IgD-negative memory B cell (primary cell): ENCODE data around the gene KIAA1614. TPM values are rescaled to one million over a fixed set of nuclear protein-coding genes. Genes with fewer than 3 reads are reported as not detected.
"Not testable (repeated sequence)": the region's sequence is repeated elsewhere in the genome, so short reads cannot be mapped to it uniquely, and the experiment has no call there.

ENCODE experiments used
- H3K27ac Mint-ChIP-seq, 3 donors: one replicate each; pipeline ENCODE4 v1.8.0; 2020 to 2022; ENCODE audit warnings: mild to moderate bottlenecking in 3 of 3, mixed read lengths in 3 of 3, moderate library complexity in 1 of 3
- H3K27me3 Mint-ChIP-seq: one replicate; pipeline ENCODE4 v1.8.0; 2021; ENCODE audit warnings: mixed read lengths
- H3K36me3 Mint-ChIP-seq: one replicate; pipeline ENCODE4 v1.8.0; 2020; ENCODE audit warnings: mild to moderate bottlenecking, mixed read lengths
- H3K4me1 Mint-ChIP-seq, 3 donors: one replicate each; pipeline ENCODE4 v1.8.0; 2020 to 2022; ENCODE audit warnings: mixed read lengths in 3 of 3, mild to moderate bottlenecking in 1 of 3
- H3K4me3 Mint-ChIP-seq, 4 donors: one replicate each; pipeline ENCODE4 v1.8.0; 2020 to 2022; ENCODE audit warnings: mild to moderate bottlenecking in 4 of 4, mixed read lengths in 4 of 4, moderate library complexity in 3 of 4
- H3K9me3 Mint-ChIP-seq, 3 donors: one replicate each; pipeline ENCODE4 v1.8.0; 2020 to 2021; ENCODE audit warnings: mixed read lengths in 3 of 3, mild to moderate bottlenecking in 1 of 3
- polyA plus RNA-seq: library from polyadenylated mRNA; unstranded; fragments of 300-500 nt; fragmentation: Illumina TruSeq; gene quantifications from one replicate; pipeline ENCODE4 v1.2.3, GENCODE V29; 2021

Gene KIAA1614
- polyA plus RNA-seq, 1 donor from 2014 or later, result not detected

DNA sequence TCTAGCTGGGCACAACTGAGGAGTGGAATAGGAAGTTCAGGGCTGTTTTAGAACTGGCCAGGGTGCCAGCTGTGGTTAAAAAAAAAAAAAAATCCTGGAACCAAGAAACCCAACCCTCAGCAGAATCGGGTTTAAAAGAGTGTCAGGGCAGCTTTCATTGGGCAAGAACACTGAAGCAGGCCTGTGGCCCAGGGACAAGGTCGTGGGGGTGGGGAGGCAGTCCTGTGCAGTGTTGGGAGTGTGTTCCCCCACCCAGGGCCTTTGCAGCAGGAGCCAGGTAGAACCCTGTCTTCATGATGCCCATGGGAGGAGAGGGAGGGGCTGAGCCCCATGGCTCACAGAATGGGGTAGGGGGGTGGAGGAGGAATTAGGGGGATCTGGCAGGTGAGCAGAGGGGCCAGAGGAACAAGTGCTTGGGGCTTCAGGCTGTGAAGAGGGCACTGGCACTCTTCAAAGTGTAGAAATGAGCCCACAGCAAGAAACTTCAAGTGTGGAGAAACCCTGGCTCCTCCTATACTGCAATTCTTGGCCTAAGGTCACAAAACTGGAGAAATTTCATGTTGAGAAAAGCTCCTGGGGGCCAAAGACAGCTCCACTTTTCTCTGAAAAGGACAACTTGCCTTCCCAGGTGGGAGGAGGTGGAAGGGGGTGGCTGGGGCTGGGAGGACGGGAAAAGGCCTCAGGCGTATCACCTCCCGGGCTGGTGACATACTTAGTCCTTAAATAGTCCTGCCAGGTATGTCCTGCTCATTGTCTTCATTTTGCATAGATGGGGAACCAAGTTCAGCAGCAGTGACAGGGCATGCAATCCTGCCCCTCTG, 39.3 kb downstream of the KIAA1614 start:
- peak overlapping the region in 2 of 4 donors; percentile 17 to 20 for H3K4me3 Mint-ChIP-seq
- peaks cover 4 to 5% (median 5%) of the 10 kb centered on the region in 3 donors for H3K4me1 Mint-ChIP-seq
- H3K36me3 Mint-ChIP-seq, result peaks cover 6% of the 10 kb centered on the region
- H3K27me3 Mint-ChIP-seq, result no peaks in the 10 kb centered on the region
- no peak overlapping the region for H3K27ac Mint-ChIP-seq
- peaks cover 0 to under 1% (median 0%) of the 10 kb centered on the region in 3 donors for H3K9me3 Mint-ChIP-seq

DNA sequence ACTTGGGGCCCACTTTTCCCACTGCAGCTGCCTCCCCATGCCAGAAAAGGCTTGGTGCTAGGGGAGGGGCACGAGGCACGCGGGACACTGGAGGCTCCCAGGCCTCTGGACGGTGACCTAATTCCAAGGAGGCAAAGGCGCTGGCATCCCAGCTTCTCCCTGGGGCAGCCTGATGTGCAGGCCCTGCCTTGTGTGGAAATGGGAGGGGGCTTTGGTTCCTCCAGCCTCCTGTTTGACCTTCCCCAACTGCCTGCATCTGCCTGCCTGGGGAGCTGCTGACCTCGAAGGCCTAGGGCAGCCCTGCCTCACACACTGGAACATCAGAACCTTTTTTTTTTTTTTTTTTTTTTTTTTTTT, 39.9 kb downstream of the KIAA1614 start:
- H3K27ac Mint-ChIP-seq, result no peak overlapping the region
- no peaks in the 10 kb centered on the region for H3K27me3 Mint-ChIP-seq
- no peaks in the 10 kb centered on the region for H3K9me3 Mint-ChIP-seq
- H3K4me1 Mint-ChIP-seq, result peaks cover 4 to 5% (median 5%) of the 10 kb centered on the region in 3 donors
- peak overlapping the region in 1 of 4 donors; percentile 20 for H3K4me3 Mint-ChIP-seq
- peaks cover 6% of the 10 kb centered on the region for H3K36me3 Mint-ChIP-seq

- no peaks in the 10 kb centered on the region for H3K27me3 Mint-ChIP-seq
- H3K4me3 Mint-ChIP-seq, result peak overlapping the region; percentile 55 to 96 (median 84)
- peaks cover 8% of the 10 kb centered on the region for H3K36me3 Mint-ChIP-seq
- H3K27ac Mint-ChIP-seq, result no peak overlapping the region
- H3K4me1 Mint-ChIP-seq, result peaks cover 4 to 5% (median 5%) of the 10 kb centered on the region in 3 donors
- no peaks in the 10 kb centered on the region for H3K9me3 Mint-ChIP-seq
Measured at GRCh38 chr1:180953291-180954004, 40.8 kb downstream of the KIAA1614 start.

GRCh38 chr1:180954005-180954800, 41.5 kb downstream of the KIAA1614 start:
- Mint-ChIP-seq H3K4me1 (peaks cover 4 to 5% (median 5%) of the 10 kb centered on the region in 3 donors), H3K4me3 (peak overlapping the region; percentile 65 to 91 (median 84)), H3K27me3 (no peaks in the 10 kb centered on the region), H3K36me3 (peaks cover 7% of the 10 kb centered on the region), H3K9me3 (no peaks in the 10 kb centered on the region), H3K27ac (no peak overlapping the region)

- Mint-ChIP-seq H3K27ac (peak overlapping the region in 2 of 3 donors; percentile 7 to 9), H3K9me3 (no peaks in the 10 kb centered on the region), H3K4me1 (peaks cover 4 to 5% (median 5%) of the 10 kb centered on the region in 3 donors), H3K36me3 (peaks cover 7% of the 10 kb centered on the region), H3K4me3 (peak overlapping the region; percentile 65 to 91 (median 84)), H3K27me3 (no peaks in the 10 kb centered on the region)
Measured at GRCh38 chr1:180954801-180955165, 42.1 kb downstream of the KIAA1614 start.

DNA sequence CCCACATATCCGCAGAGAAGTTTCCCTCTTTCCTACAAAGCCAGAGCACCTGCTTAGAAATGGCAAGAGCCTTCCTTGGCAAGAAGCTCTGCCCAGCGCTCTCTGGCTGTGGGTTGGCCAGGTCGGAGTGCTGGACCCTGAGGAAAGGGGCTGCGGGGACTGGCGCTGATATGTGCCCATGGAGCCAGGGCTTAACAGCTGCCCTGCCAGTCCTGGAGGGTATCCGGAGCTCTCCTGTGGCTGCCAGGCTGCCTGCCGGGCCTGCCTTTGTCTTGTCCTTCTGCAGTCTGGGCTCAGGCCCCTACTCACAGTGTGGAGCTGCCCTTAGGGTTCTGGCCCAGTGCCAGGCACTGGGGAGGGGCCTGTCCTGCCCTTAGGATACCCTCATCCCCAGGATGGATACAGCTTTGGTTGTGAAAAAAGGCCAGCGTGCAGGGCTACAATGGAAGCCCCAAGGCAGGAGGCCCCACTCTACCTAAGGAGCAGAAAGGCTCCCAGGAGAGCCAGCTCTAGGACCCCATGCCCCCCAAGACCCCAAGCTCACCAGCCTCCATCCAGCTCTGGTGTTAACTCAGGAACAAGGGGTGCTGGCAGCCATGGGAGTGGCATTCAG, 43.4 kb downstream of the KIAA1614 start:
- peaks cover 4 to 5% (median 5%) of the 10 kb centered on the region in 3 donors for H3K4me1 Mint-ChIP-seq
- no peaks in the 10 kb centered on the region for H3K9me3 Mint-ChIP-seq
- peaks cover 11% of the 10 kb centered on the region for H3K36me3 Mint-ChIP-seq
- H3K4me3 Mint-ChIP-seq, result peak overlapping the region in 2 of 4 donors; percentile 50 to 65
- no peak overlapping the region for H3K27ac Mint-ChIP-seq
- H3K27me3 Mint-ChIP-seq, result no peaks in the 10 kb centered on the region

- not testable (repeated sequence) for H3K4me3 Mint-ChIP-seq, H3K9me3 Mint-ChIP-seq, H3K4me1 Mint-ChIP-seq, H3K27me3 Mint-ChIP-seq, H3K27ac Mint-ChIP-seq
- H3K36me3 Mint-ChIP-seq, result peaks cover 11% of the 10 kb centered on the region
Measured at GRCh38 chr1:180959620-180960019, 46.9 kb downstream of the KIAA1614 start.

DNA sequence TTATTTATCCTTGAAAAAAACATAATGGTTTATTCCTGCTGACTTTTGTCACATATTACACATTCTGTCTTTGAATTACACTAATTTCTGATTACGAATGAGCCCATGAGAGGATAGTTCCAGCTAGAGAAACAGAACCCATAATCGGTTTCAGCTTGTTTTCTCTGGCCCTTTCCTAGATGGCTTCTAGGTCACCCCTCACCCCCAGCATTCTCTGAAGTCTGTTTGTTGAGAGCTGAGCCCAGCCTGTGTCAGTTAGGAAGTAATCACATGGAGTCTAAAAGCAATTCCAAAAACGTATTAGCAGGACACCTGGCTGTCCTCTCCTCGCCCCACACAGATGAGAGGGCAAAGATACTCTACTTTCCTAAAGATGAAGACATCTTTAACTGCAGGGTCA, 48.9 kb downstream of the KIAA1614 start:
- peaks cover 0 to 2% (median 0%) of the 10 kb centered on the region in 3 donors for H3K4me1 Mint-ChIP-seq
- H3K9me3 Mint-ChIP-seq, result no peaks in the 10 kb centered on the region
- peaks cover 11% of the 10 kb centered on the region for H3K36me3 Mint-ChIP-seq
- no peak overlapping the region for H3K27ac Mint-ChIP-seq
- H3K27me3 Mint-ChIP-seq, result no peaks in the 10 kb centered on the region
- no peak overlapping the region for H3K4me3 Mint-ChIP-seq

DNA sequence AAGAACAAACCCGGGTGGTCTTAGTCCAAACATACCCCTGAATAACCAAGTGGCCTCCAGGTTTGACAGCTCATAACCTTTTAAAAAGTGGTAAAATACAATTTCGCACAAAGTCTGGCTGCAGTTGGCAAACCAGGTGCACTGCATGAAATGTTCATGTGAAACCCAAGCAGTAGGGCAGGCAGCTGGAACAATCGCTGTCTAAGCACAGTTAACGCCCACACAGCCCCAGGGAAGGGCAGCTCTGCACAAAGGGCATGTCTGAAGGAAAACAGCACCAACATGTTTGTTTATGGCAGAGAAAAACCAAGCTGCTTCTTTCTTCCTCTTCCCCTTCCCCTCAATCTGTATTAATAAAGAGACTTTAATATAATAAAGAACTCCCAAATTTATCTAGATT, 49.5 kb downstream of the KIAA1614 start:
- H3K9me3 Mint-ChIP-seq, result no peaks in the 10 kb centered on the region
- no peaks in the 10 kb centered on the region for H3K27me3 Mint-ChIP-seq
- H3K4me1 Mint-ChIP-seq, result peaks cover 0 to 2% (median 0%) of the 10 kb centered on the region in 3 donors
- H3K36me3 Mint-ChIP-seq, result peaks cover 11% of the 10 kb centered on the region
- no peak overlapping the region for H3K4me3 Mint-ChIP-seq
- H3K27ac Mint-ChIP-seq, result no peak overlapping the region

DNA sequence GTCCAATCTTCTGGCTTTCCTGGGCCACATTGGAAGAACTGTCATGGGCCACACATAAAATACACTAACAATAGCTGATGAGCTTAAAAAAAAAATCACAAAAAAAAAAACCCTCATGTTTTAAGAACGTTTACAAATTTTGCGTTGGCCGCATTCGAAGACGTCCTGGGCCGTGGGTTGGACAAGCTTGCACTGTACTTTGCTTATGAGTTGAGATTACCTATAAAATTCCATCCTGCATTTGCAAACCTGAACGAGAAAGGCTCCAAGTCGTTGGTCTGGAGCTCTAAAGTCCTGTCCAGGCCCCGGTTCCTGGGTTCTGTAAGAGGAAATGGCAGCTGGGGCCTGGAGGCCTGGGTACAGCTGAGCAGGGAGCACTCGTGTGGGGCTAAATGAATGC, 51.4 kb downstream of the KIAA1614 start:
- H3K9me3 Mint-ChIP-seq, result no peaks in the 10 kb centered on the region
- no peak overlapping the region for H3K4me3 Mint-ChIP-seq
- H3K27ac Mint-ChIP-seq, result no peak overlapping the region
- H3K4me1 Mint-ChIP-seq, result peaks cover 0 to 2% (median 2%) of the 10 kb centered on the region in 3 donors
- H3K27me3 Mint-ChIP-seq, result no peaks in the 10 kb centered on the region
- peaks cover 7% of the 10 kb centered on the region for H3K36me3 Mint-ChIP-seq

DNA sequence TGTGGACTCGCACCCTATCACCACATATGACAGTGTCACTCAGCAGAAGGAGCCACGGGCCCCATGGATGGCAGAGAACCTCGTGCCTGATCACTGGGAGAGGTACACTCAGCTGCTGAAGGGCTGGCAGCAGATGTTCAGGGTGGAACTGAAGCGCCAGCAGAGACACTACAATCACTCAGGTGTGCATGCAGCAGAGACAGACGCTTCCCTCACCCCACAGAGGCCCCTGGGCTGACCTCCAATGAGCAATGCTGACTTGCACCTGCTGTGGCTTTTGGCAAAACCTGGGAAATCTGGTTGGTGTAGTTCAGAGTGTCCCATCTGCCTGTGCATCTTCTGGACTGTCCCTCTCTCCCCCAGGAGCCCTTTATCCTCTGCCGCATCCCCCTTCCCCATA, 51.9 kb downstream of the KIAA1614 start:
- Mint-ChIP-seq H3K27ac (no peak overlapping the region), H3K27me3 (no peaks in the 10 kb centered on the region), H3K4me3 (no peak overlapping the region), H3K4me1 (peaks cover 2 to 3% (median 2%) of the 10 kb centered on the region in 3 donors), H3K36me3 (peaks cover 10% of the 10 kb centered on the region), H3K9me3 (no peaks in the 10 kb centered on the region)

DNA sequence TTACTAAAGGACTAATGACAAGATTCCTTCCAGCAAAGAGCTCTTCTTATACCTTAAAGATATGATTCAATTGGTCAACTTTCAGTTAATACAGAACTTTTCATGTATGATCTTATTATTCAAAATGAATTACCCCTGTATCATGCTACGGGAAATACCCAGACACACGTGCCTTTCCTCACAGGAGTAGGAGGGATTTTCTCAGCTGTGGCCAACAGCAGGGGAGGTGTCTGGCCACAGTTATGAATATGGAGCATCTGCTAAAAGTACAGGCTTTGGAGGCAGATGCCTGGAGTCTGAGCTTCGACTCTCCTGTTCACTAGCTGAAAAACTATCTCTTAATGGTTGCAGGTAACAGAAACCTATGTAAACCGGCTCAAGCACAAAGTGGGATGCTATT, 53.6 kb downstream of the KIAA1614 start:
- Mint-ChIP-seq H3K4me3 (no peak overlapping the region), H3K9me3 (no peaks in the 10 kb centered on the region), H3K4me1 (peaks cover 2 to 7% (median 3%) of the 10 kb centered on the region in 3 donors), H3K36me3 (peaks cover 7% of the 10 kb centered on the region), H3K27me3 (no peaks in the 10 kb centered on the region), H3K27ac (no peak overlapping the region)

DNA sequence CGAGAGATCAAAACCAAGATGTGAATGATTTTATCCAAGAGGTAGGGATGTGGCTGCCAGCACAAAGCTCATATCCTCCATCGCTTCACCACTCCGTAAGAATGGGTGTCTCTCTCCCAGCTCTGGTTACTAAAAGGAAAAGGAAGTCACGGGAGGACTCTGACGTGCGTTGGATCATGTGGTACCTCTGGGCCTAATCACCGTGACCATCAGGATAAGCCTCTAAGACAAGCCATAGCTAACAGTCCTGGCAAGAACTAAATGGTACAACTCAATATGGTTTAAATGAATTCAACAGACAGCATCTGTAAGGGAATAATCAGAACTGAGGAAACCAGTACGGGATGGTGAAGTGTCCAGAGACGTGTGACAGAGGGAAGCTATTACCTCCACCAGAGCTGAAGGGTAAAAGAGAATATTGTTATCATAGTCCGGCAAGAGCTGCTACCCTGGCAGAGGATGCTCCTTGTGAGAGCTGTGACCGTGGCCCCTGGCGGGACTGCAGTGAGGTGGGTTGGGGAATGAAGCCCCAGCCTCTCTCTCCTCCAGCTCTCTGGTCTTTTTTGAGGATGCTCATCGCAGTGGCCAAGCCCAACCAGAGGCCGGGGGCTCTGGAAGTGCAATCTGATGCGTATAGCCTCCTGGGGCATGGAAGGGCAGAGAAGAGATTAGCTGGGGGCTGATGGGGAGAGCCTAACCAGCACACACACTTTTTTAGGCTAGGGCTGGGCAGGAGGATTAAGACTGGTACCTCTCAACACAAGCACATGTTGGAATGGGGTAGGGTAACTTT, 54.2 kb downstream of the KIAA1614 start:
- peaks cover 11% of the 10 kb centered on the region for H3K36me3 Mint-ChIP-seq
- peaks cover 2 to 7% (median 3%) of the 10 kb centered on the region in 3 donors for H3K4me1 Mint-ChIP-seq
- H3K27me3 Mint-ChIP-seq, result no peaks in the 10 kb centered on the region
- no peaks in the 10 kb centered on the region for H3K9me3 Mint-ChIP-seq
- no peak overlapping the region for H3K4me3 Mint-ChIP-seq
- H3K27ac Mint-ChIP-seq, result no peak overlapping the region

GRCh38 chr1:180967558-180967957, 54.9 kb downstream of the KIAA1614 start:
- Mint-ChIP-seq H3K36me3 (peaks cover 11% of the 10 kb centered on the region), H3K4me3 (no peak overlapping the region), H3K27me3 (no peaks in the 10 kb centered on the region), H3K4me1 (peaks cover 2 to 7% (median 3%) of the 10 kb centered on the region in 3 donors), H3K9me3 (no peaks in the 10 kb centered on the region), H3K27ac (no peak overlapping the region)
